Heart left ventricle (tissue), 16 donors: Measurements from ENCODE around the gene NOS1AP. TPM values are rescaled to one million over a fixed set of nuclear protein-coding genes. Genes with fewer than 3 reads are reported as not detected.
A peak's percentile ranks its signal among the peaks of the same experiment; 100 is the strongest.

Experiments
- ATAC-seq, 4 donors: fragments of 200-7000 bp; cut with Tn5 transposase; one replicate each; pipeline ENCODE4 v1.9.1; 2020 to 2022; ENCODE audit warnings: moderate library complexity in 4 of 4, mild to moderate bottlenecking in 3 of 4, moderate number of reproducible peaks in 1 of 4
- DNase-seq, 5 donors: peaks; one replicate each; pipeline ENCODE4 v3.0.0-alpha.2; 2020
- H3K27ac ChIP-seq, 12 donors: fragments of 200-600 bp; sonication (generic) in 4 of 12; one replicate each; pipeline versions ENCODE4 v1.5.0 to v1.8.0; 2016 to 2022; ENCODE audit warnings: mild to moderate bottlenecking in 2 of 12
- H3K27me3 ChIP-seq, 9 donors: fragments of 200-600 bp; sonication (generic) in 2 of 9; one replicate each; pipeline versions ENCODE4 v1.5.1 to v1.8.0; 2016 to 2022; ENCODE audit warnings: mild to moderate bottlenecking in 3 of 9
- H3K36me3 ChIP-seq, 9 donors: fragments of 200-600 bp; sonication (generic) in 2 of 9; one replicate each; pipeline versions ENCODE4 v1.5.0 to v1.8.0; 2018 to 2022; ENCODE audit warnings: mild to moderate bottlenecking in 2 of 9
- H3K4me1 ChIP-seq, 12 donors: fragments of 200-600 bp; sonication (generic) in 4 of 12; one replicate each; pipeline versions ENCODE4 v1.5.0 to v1.8.0; 2016 to 2022; ENCODE audit warnings: mild to moderate bottlenecking in 3 of 12
- H3K4me3 ChIP-seq, 12 donors: fragments of 200-600 bp; sonication (generic) in 4 of 12; one replicate each; pipeline versions ENCODE4 v1.5.0 to v1.8.0; 2017 to 2022; ENCODE audit warnings: mild to moderate bottlenecking in 9 of 12, moderate library complexity in 4 of 12
- H3K9me3 ChIP-seq, 12 donors: fragments of 200-600 bp; sonication (generic) in 4 of 12; one replicate each; pipeline versions ENCODE4 v1.5.0 to v1.8.0; 2016 to 2022; ENCODE audit warnings: mild to moderate bottlenecking in 1 of 12
- POLR2A ChIP-seq, 2 donors: fragments of 450-650 bp; IDR thresholded peaks; one replicate each; pipeline ENCODE4 v1.6.1; 2017; ENCODE audit warnings: antibody characterized with exemption in 2 of 2, mild to moderate bottlenecking in 2 of 2, moderate library complexity in 2 of 2
- WGBS, 4 donors: extraction: QIAGEN DNeasy Blood & Tissue Kit in 2 of 4; methylation state at CpG; one replicate each; pipeline versions ENCODE4 v1.1.5 to v1.1.7; 2013 to 2018; 5-methylcytosine and 5-hydroxymethylcytosine counted together
- intact Hi-C, 10 donors: fragments of 100-400 bp; cut with DNase I; formaldehyde crosslinking; loops; one replicate each; pipeline versions ENCODE4 v1.11.1 to v1.14.2; 2022
- polyA plus RNA-seq, 2 donors: library from polyadenylated mRNA; stranded (reverse); fragments of 200-250 nt; gene quantifications; one replicate each; pipeline ENCODE4 v1.2.3, GENCODE V29; 2013
- total RNA-seq, 9 donors: library from RNA; depleted of rRNA in 2 of 9; stranded (reverse); fragments of >200 nt in 2 of 9; fragmentation: NEBNext Ultra II Directional in 3 of 9; extraction: Animal tissue kit (Norgen Biotek cat#: 25700) in 3 of 9; gene quantifications; one replicate each; pipeline versions ENCODE4 v1.1.0 to v1.2.4, GENCODE V29; 2016 to 2023
- TF ChIP-seq, protein P1 (sequence below), 12 donors: fragments of 200-600 bp; sonication (generic) in 4 of 12; IDR thresholded peaks; one replicate each; pipeline versions ENCODE4 v1.5.0 to v1.8.0; 2018 to 2022; ENCODE audit warnings: antibody characterized with exemption in 12 of 12, mild to moderate bottlenecking in 5 of 12
- donor health status: ischemic (EF 13 %, LVEDD 7.1; RV severe dilation, severe dysfunction).
- donor health status: healthy with polysubstance abuse.
- donor health status: DM: no; HTN: yes; CAD: no.
- donor health status: DM: no; HTN: no; CAD: no.
- donor health status: ischemic (EF 25% LVEDD 6.9; RV normal size, moderate dysfunction).
- donor health status: ischemic (EF 25% LVEDD 5.7; RV mildly dilated, moderate dysfunction).
- donor health status: healthy.
- donor health status: DM: yes; HTN: yes; CAD: no.
- donor health status: ischemic (EF 35%, LVEDD 5.7; RV mildly dilated, moderate dysfunction).
- donor health status: nonischemic (EF 11% LVEDD 7.7; RV severe dilation, severe dysfunction).
- donor health status: DM: yes; HTN: yes; CAD: no.
- donor health status: PGD.
- donor health status: ischemic (EF 29% LVEDD 5.4; RV normal size, mild dysfunction).
- donor health status: nonischemic (EF 23%, LVEDD 6.1; RV moderate dilation, normal function).

Gene NOS1AP
- total and polyA plus RNA-seq, 11 donors, result 1.1 to 6.4 (median 4.3) TPM

DNA sequence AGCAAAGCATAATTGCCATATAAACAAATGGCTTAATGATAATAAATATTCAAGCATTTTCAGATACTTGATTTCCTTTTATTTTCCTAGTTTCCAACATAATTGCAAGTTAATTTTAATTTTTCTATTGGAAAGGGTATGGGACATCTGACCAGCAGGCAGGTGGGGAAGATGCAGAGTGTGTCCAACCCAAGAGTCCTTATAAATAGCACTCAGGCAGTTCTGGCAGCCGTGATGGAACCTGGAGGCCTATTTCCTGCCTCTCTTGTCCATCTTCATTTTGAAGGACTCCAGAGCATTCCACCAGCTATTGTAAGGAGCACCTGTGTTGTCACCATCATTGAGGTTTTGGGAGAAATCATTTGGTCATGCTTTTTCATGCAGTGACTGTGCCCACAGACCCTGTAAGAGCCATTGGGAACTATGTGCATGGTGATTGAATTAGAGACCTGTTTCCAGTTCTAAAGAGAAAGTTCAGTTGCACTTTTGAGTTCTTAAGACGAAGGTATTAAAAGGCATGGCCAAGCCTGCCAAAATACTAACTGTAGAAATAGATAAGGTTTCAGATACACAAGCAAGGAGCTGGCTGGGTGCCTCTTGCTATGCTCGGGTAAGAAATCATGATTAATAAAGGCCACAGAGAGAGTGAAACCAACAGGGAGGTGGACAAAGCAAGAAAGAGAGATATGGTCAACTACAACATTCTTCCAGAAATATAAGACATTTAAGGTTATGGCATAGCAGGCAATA lies 214.9 kb downstream of the NOS1AP start:
- Histone ChIP-seq H3K27ac (peak overlapping the region in 9 of 12 donors; percentile 19 to 70 (median 63)), H3K9me3 (no peaks in the 10 kb centered on the region), H3K4me1 (peaks cover 0 to 38% (median 11%) of the 10 kb centered on the region in 12 donors), H3K4me3 (no peak overlapping the region), H3K36me3 (no peaks in the 10 kb centered on the region), H3K27me3 (peaks cover 0 to 3% (median 0%) of the 10 kb centered on the region in 9 donors)
- ATAC-seq (no peak), DNase-seq (no peak)
- 29 to 44% (median 37%) methylated on average over 3 of the region's 3 CpGs for WGBS, 4 donors
- intact Hi-C loops, result loop anchor here in 1 of 10 donors (10.0 kb wide), 1 partner anchor 100 kb away; the partner anchor contains the start of gene C1orf226
- TF ChIP-seq POLR2A (IDR thresholded peaks at IDR 0.05), result no peak
- TF ChIP-seq, protein P1, sequence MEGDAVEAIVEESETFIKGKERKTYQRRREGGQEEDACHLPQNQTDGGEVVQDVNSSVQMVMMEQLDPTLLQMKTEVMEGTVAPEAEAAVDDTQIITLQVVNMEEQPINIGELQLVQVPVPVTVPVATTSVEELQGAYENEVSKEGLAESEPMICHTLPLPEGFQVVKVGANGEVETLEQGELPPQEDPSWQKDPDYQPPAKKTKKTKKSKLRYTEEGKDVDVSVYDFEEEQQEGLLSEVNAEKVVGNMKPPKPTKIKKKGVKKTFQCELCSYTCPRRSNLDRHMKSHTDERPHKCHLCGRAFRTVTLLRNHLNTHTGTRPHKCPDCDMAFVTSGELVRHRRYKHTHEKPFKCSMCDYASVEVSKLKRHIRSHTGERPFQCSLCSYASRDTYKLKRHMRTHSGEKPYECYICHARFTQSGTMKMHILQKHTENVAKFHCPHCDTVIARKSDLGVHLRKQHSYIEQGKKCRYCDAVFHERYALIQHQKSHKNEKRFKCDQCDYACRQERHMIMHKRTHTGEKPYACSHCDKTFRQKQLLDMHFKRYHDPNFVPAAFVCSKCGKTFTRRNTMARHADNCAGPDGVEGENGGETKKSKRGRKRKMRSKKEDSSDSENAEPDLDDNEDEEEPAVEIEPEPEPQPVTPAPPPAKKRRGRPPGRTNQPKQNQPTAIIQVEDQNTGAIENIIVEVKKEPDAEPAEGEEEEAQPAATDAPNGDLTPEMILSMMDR (IDR thresholded peaks at IDR 0.05), result no peak

DNA sequence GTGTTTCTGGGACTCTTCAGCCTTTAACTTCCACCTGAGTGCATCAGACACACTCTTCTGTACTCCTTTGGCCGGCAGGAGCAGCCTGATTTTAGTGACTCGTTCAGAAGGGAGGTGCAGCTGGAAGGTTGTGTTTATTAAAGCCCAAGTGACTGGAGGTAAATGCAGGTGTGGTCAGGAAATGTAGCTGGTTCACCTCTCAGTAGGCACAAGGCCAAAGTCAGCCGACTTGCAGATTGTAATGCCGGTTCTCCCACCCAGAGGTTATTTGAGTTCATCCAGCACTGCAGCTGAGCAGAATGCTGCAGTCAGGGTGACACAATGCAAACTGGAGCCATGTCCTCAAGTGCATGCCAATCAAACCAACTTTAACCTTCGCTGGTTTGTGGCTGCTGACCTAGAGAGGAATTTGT lies 215.7 kb downstream of the NOS1AP start:
- Histone ChIP-seq H3K9me3 (no peaks in the 10 kb centered on the region), H3K27ac (peak overlapping the region in 9 of 12 donors; percentile 2 to 70 (median 63)), H3K4me1 (peaks cover 0 to 35% (median 11%) of the 10 kb centered on the region in 12 donors), H3K36me3 (no peaks in the 10 kb centered on the region), H3K27me3 (peaks cover 0 to 2% (median 0%) of the 10 kb centered on the region in 9 donors), H3K4me3 (no peak overlapping the region)
- ATAC-seq, result peak; percentile 74 to 91 (median 86)
- intact Hi-C loops, result loop anchor here in 2 of 10 donors (5.0 to 10.0 kb wide), 2 partner anchors 100 to 102 kb away; partner anchors contain the start of gene C1orf226 (in 1 of the 2)
- peak in 4 of 5 donors; percentile 25 to 68 (median 53) for DNase-seq
- 14 to 29% (median 20%) methylated on average over 5 of the region's 5 CpGs for WGBS, 4 donors
- TF ChIP-seq POLR2A (IDR thresholded peaks at IDR 0.05), result no peak
- TF ChIP-seq, protein P1 (IDR thresholded peaks at IDR 0.05), result no peak

GRCh38 chr1:162291000-162291399 lies 221.5 kb downstream of the NOS1AP start:
- H3K9me3 ChIP-seq, result no peaks in the 10 kb centered on the region
- TF ChIP-seq, protein P1 (IDR thresholded peaks at IDR 0.05), result no peak
- no peak for TF ChIP-seq POLR2A (IDR thresholded peaks at IDR 0.05)
- no peak for DNase-seq
- 86 to 89% (median 88%) methylated on average over 1 of the region's 1 CpG for WGBS, 4 donors
- ATAC-seq, result no peak
- H3K4me1 ChIP-seq, result peaks cover 0 to 11% (median 0%) of the 10 kb centered on the region in 12 donors
- no peaks in the 10 kb centered on the region for H3K36me3 ChIP-seq
- no peak overlapping the region for H3K27ac ChIP-seq
- no peak overlapping the region for H3K4me3 ChIP-seq
- no peaks in the 10 kb centered on the region for H3K27me3 ChIP-seq
- intact Hi-C loops, result no loop called here

- no peak for DNase-seq
- Histone ChIP-seq H3K27ac (no peak overlapping the region), H3K4me3 (no peak overlapping the region), H3K4me1 (peaks cover 0 to 6% (median 0%) of the 10 kb centered on the region in 12 donors), H3K9me3 (no peaks in the 10 kb centered on the region), H3K27me3 (no peaks in the 10 kb centered on the region), H3K36me3 (no peaks in the 10 kb centered on the region)
- ATAC-seq, result no peak
- intact Hi-C loops, result no loop called here
- TF ChIP-seq POLR2A (IDR thresholded peaks at IDR 0.05), result no peak
- TF ChIP-seq, protein P1 (IDR thresholded peaks at IDR 0.05), result no peak
- 63 to 73% (median 69%) methylated on average over 2 of the region's 2 CpGs for WGBS, 4 donors
Observed at GRCh38 chr1:162292422-162292849, 222.9 kb downstream of the NOS1AP start.
